Nephron progenitor cell (in vitro differentiated cells): ENCODE results near the gene AMACR.

Experiments
- DNase-seq: peaks from one replicate; pipeline ENCODE4 v3.0.0; 2021
- H3K27ac Mint-ChIP-seq: 2 replicates; pipeline ENCODE4 v1.8.0; 2021; ENCODE audit warnings: mild to moderate bottlenecking, moderate library complexity, mixed read lengths
- H3K27me3 Mint-ChIP-seq: 2 replicates; pipeline ENCODE4 v1.8.0; 2021; ENCODE audit warnings: mild to moderate bottlenecking, low read depth, mixed read lengths; ENCODE audit not compliant: poor library complexity
- H3K36me3 Mint-ChIP-seq: 2 replicates; pipeline ENCODE4 v1.8.0; 2021; ENCODE audit warnings: low read depth, mixed read lengths
- H3K4me1 Mint-ChIP-seq: 2 replicates; pipeline ENCODE4 v1.8.0; 2021; ENCODE audit warnings: mixed read lengths
- H3K4me3 Mint-ChIP-seq: 2 replicates; pipeline ENCODE4 v1.8.0; 2021; ENCODE audit warnings: mild to moderate bottlenecking, moderate library complexity, mixed read lengths
- H3K9me3 Mint-ChIP-seq: 2 replicates; pipeline ENCODE4 v1.8.0; 2021; ENCODE audit warnings: mild to moderate bottlenecking, moderate library complexity, mixed read lengths
- TF ChIP-seq, protein P1 (sequence below): fragments of 200-600 bp; sonication (generic); IDR thresholded peaks from 2 replicates; pipeline ENCODE4 v1.5.0; 2021; ENCODE audit warnings: antibody characterized with exemption

The AMACR gene

DNA sequence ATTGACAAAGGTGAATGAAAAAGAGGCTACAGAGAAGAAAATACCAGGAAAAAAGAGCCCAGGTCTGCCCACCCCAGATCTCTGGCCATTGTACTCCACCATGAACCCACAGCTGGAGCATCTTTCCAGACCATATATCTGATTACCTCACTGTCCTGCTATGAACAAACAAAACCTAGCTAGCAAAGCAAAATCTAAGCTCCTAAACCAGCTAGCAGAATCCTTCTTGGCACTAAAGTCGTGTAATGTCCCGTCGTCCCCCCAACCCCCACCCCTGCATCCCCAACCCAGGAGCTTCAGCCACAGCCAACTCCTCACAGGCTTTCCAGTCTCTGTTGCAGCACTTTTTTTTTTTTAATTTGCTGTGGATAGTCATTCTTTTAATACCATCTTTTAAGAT, 32.6 kb upstream of the AMACR start:
- Mint-ChIP-seq H3K4me1 (peaks cover 39% of the 10 kb centered on the region), H3K36me3 (peaks cover 47% of the 10 kb centered on the region), H3K4me3 (no peak overlapping the region), H3K27ac (no peak overlapping the region), H3K27me3 (peaks cover 7% of the 10 kb centered on the region), H3K9me3 (peaks cover 13% of the 10 kb centered on the region)
- TF ChIP-seq, protein P1, sequence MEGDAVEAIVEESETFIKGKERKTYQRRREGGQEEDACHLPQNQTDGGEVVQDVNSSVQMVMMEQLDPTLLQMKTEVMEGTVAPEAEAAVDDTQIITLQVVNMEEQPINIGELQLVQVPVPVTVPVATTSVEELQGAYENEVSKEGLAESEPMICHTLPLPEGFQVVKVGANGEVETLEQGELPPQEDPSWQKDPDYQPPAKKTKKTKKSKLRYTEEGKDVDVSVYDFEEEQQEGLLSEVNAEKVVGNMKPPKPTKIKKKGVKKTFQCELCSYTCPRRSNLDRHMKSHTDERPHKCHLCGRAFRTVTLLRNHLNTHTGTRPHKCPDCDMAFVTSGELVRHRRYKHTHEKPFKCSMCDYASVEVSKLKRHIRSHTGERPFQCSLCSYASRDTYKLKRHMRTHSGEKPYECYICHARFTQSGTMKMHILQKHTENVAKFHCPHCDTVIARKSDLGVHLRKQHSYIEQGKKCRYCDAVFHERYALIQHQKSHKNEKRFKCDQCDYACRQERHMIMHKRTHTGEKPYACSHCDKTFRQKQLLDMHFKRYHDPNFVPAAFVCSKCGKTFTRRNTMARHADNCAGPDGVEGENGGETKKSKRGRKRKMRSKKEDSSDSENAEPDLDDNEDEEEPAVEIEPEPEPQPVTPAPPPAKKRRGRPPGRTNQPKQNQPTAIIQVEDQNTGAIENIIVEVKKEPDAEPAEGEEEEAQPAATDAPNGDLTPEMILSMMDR = no peak
- DNase-seq = no peak

DNA sequence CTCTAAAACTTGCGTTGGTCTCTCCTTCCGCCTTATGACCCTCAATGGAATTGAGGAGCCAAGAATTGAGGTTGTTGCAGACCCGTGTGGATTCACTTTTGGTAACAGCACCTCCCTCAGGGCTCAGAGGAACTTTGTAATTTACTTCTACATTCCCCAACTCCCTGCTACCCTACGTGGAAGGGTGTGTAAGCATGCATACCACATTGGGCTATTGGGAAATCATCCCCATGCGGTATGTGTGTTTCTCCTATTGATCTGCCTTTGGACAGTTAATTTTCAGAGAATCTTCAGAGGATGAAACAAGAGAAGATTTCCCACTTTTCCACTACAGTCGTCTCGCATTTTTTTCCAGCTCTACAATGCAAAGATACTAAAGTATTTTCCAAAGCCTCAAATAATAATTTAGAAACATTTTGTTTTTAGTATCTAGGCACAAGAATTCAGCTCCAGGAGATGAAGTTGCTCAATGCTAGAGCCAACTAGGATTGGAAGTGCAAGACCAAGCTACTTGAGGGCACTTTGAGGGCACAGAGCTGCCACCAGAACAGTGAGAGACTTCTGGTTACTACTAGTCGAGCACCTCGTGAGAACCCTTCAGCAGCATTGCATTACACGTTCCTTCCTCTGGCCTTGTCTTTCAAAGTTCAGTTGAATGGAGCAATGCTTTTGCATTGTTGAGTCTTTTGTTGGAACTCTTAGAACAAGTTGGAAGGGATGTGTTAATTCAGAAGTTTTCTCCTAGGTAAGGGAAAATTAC, 31.7 kb upstream of the AMACR start:
- peaks cover 13% of the 10 kb centered on the region for H3K9me3 Mint-ChIP-seq
- H3K27ac Mint-ChIP-seq = no peak overlapping the region
- peaks cover 39% of the 10 kb centered on the region for H3K4me1 Mint-ChIP-seq
- H3K4me3 Mint-ChIP-seq = no peak overlapping the region
- no peak for DNase-seq
- peaks cover 7% of the 10 kb centered on the region for H3K27me3 Mint-ChIP-seq
- H3K36me3 Mint-ChIP-seq = peaks cover 55% of the 10 kb centered on the region
- TF ChIP-seq, protein P1 = no peak

DNA sequence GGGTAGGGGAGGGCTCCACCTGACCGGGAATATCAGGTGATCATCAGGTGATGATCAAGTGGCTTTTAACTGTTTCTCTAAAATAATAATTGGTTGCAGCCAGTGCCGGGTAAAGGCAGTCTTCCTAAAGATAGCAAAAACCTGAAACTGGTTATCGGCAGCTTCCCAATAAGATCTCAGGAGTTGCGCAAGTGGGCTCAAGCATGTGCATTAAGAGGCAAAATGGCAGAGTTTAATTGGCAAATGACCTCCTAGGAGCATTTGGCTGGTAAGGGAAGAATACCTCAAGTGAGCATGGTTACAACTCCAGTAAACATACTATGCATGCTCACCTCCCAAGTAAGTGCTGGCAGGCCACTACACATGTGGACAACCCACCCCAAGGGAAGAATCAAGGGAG, 31.0 kb upstream of the AMACR start:
- Mint-ChIP-seq H3K27me3 (peaks cover 7% of the 10 kb centered on the region), H3K4me3 (no peak overlapping the region), H3K9me3 (peaks cover 13% of the 10 kb centered on the region), H3K27ac (no peak overlapping the region), H3K36me3 (peaks cover 62% of the 10 kb centered on the region), H3K4me1 (peaks cover 39% of the 10 kb centered on the region)
- TF ChIP-seq, protein P1 = no peak
- no peak for DNase-seq

DNA sequence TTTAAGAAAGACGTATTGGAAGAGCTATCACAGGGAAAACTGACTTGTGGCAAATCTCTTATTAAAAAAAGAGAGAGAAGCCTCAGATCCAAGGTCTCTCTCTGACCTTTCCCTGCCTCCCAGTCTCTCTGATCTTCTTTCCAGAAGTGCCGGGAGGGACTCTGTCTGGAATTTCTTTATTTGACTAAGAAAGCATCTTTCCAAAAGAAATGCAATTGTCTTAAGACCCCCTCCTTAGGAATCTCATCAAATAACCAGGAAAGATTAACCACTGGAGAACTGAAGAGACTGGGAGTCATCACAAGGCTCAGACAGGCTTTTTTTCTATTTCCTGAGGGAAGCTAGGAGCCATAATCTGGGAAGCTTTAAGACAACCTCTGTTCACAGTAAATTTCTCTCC, 30.5 kb upstream of the AMACR start:
- peaks cover 7% of the 10 kb centered on the region for H3K27me3 Mint-ChIP-seq
- no peak for DNase-seq
- H3K4me3 Mint-ChIP-seq = no peak overlapping the region
- H3K4me1 Mint-ChIP-seq = peaks cover 35% of the 10 kb centered on the region
- TF ChIP-seq, protein P1 = no peak
- H3K9me3 Mint-ChIP-seq = peaks cover 13% of the 10 kb centered on the region
- peak overlapping the region; percentile 7 for H3K27ac Mint-ChIP-seq
- H3K36me3 Mint-ChIP-seq = peaks cover 65% of the 10 kb centered on the region

DNA sequence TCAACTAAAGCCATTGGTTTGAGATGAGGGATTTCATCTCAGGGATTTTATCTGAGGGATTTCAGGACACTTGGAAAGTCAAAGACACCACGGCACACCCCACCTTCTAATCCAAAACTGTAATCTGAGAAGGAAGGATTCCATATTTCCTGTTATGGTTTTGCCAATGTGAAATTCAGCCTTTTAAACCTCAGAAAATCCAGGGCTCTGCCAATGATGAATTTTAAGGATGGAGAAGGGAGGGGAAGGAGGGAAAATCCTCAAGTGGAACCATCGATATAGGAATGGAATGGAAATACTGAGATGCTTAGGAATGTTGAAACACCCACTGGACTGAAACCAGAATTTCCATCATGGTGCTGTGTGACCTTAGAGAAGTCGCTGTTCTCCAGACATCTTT, 29.9 kb upstream of the AMACR start:
- H3K36me3 Mint-ChIP-seq = peaks cover 72% of the 10 kb centered on the region
- peak overlapping the region; percentile 7 for H3K27ac Mint-ChIP-seq
- peaks cover 7% of the 10 kb centered on the region for H3K27me3 Mint-ChIP-seq
- no peak for DNase-seq
- peaks cover 28% of the 10 kb centered on the region for H3K4me1 Mint-ChIP-seq
- H3K4me3 Mint-ChIP-seq = no peak overlapping the region
- peaks cover 13% of the 10 kb centered on the region for H3K9me3 Mint-ChIP-seq
- TF ChIP-seq, protein P1 = no peak

DNA sequence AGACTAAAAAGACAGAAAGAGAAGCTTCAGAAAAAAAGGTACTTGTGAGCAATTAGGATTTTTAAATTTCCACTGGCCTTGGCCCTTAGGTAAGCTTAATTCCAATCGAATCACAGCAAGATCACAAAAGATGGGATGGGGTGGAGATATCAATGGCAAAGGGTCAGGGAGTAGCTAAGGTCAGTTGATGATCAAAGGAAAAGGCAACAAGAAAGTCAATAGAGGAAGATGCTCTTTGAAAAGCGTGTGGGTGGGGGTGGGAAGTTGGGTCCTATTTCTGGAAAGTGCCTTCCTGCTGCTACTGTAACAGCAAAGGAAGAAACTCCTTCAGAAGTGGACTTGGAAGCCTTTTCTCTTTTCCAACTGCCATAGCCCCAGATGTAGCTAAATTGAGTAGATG, 27.9 kb upstream of the AMACR start:
- Mint-ChIP-seq H3K9me3 (peaks cover 13% of the 10 kb centered on the region), H3K36me3 (peaks cover 77% of the 10 kb centered on the region), H3K27me3 (peaks cover 3% of the 10 kb centered on the region), H3K4me3 (no peak overlapping the region), H3K4me1 (peaks cover 8% of the 10 kb centered on the region), H3K27ac (no peak overlapping the region)
- TF ChIP-seq, protein P1 = no peak
- no peak for DNase-seq
